H1 (cell line): Measurements from ENCODE around the gene IFNL1. TPM values are rescaled to one million over a fixed set of nuclear protein-coding genes. Genes with fewer than 3 reads are reported as not detected.
"Not testable (repeated sequence)": the region's sequence is repeated elsewhere in the genome, so short reads cannot be mapped to it uniquely, and the experiment has no call there.

ENCODE experiments used
- CTCF ChIA-PET: fragments of 300-600 bp; sonication (Branson Sonifier 250); formaldehyde crosslinking; loops from one replicate; lab custom pipeline; 2021; ENCODE audit not compliant: partially characterized antibody; lab: Charles Lee
- POLR2A ChIA-PET: fragments of 300-600 bp; sonication (Branson Sonifier 250); formaldehyde crosslinking; loops from one replicate; lab custom pipeline; 2021; ENCODE audit warnings: inconsistent platforms; ENCODE audit not compliant: partially characterized antibody; lab: Charles Lee
- DNase-seq, 2 experiments: peaks; one replicate each; pipeline versions ENCODE4 v3.0.0 to v3.0.0-alpha.2; 2010 to 2022; ENCODE audit warnings: low spot score in 2 of 2, low read depth in 1 of 2, mixed read lengths in 1 of 2
- FAIRE-seq: peaks from 2 replicates; lab custom pipeline; 2011; peaks lifted over from hg19 to GRCh38; lab: Jason Lieb, UNC
- H2AFZ ChIP-seq: 2 replicates; pipeline ENCODE4 v1.8.1; 2012; ENCODE audit warnings: low read length, inconsistent platforms
- H2AK5ac ChIP-seq: 2 replicates; pipeline ENCODE4 v1.6.1; 2013; ENCODE audit warnings: low read depth, low read length
- H2BK120ac ChIP-seq: replicated peaks from 2 replicates; pipeline ENCODE3; 2013; ENCODE audit warnings: low read depth, low read length, inconsistent platforms
- H2BK12ac ChIP-seq: 2 replicates; pipeline ENCODE4 v1.6.1; 2013; ENCODE audit warnings: low read depth, low read length
- H2BK15ac ChIP-seq: 2 replicates; pipeline ENCODE4 v1.6.1; 2013; ENCODE audit warnings: low read length
- H2BK20ac ChIP-seq: 2 replicates; pipeline ENCODE4 v1.6.1; 2013; ENCODE audit warnings: low read length
- H2BK5ac ChIP-seq: 2 replicates; pipeline ENCODE4 v1.6.1; 2013; ENCODE audit warnings: low read depth, low read length
- H3K14ac ChIP-seq: 2 replicates; pipeline ENCODE4 v1.6.1; 2013; ENCODE audit warnings: inconsistent platforms; ENCODE audit not compliant: insufficient read length
- H3K18ac ChIP-seq: 2 replicates; pipeline ENCODE4 v1.6.1; 2013; ENCODE audit warnings: low read length; ENCODE audit errors: extremely low read depth
- H3K23ac ChIP-seq: 2 replicates; pipeline ENCODE4 v1.6.1; 2013; ENCODE audit warnings: inconsistent platforms; ENCODE audit not compliant: insufficient read length
- H3K23me2 ChIP-seq: 2 replicates; pipeline ENCODE4 v1.6.1; 2013; ENCODE audit warnings: low read depth, low read length
- H3K27ac ChIP-seq: 2 replicates; pipeline ENCODE4 v1.6.1; 2011; ENCODE audit warnings: low read depth, low read length, inconsistent platforms
- H3K27me3 ChIP-seq, 4 experiments: replicated peaks in 1 of 4; 1 replicate in 1 of 4; 2 replicates in 3 of 4; pipeline versions ENCODE4 v1.6.1 to v1.8.1; 2011 to 2013; ENCODE audit warnings: low read length in 3 of 4, mild to moderate bottlenecking in 3 of 4, inconsistent platforms in 2 of 4, mixed read lengths in 2 of 4, moderate library complexity in 1 of 4; ENCODE audit not compliant: control insufficient read depth in 3 of 4, insufficient read depth in 3 of 4; ENCODE audit errors: extremely low read depth in 1 of 4
- H3K36me3 ChIP-seq, 4 experiments: 2 replicates each; pipeline versions ENCODE4 v1.6.1 to v1.8.1; 2011 to 2013; ENCODE audit warnings: mild to moderate bottlenecking in 4 of 4, low read length in 3 of 4, moderate library complexity in 2 of 4, control low read depth in 1 of 4, inconsistent platforms in 1 of 4; ENCODE audit not compliant: insufficient read depth in 4 of 4, control insufficient read depth in 2 of 4
- H3K4ac ChIP-seq: replicated peaks from 2 replicates; pipeline ENCODE3; 2013; ENCODE audit warnings: low read length, low read depth, mixed read lengths, inconsistent platforms; ENCODE audit not compliant: insufficient read length
- H3K4me1 ChIP-seq, 4 experiments: replicated peaks in 1 of 4; 1 replicate in 1 of 4; 2 replicates in 3 of 4; pipeline versions ENCODE4 v1.6.1 to v1.8.1; 2011 to 2013; ENCODE audit warnings: low read length in 3 of 4, inconsistent platforms in 2 of 4, mixed read lengths in 1 of 4; ENCODE audit not compliant: insufficient read depth in 4 of 4, control insufficient read depth in 3 of 4
- H3K4me2 ChIP-seq, 2 experiments: 2 replicates each; pipeline versions ENCODE4 v1.6.1 to v1.8.1; 2011 to 2013; ENCODE audit warnings: low read depth in 2 of 2, low read length in 2 of 2, control low read depth in 1 of 2, inconsistent platforms in 1 of 2, mild to moderate bottlenecking in 1 of 2; ENCODE audit not compliant: insufficient read depth in 1 of 2
- H3K4me3 ChIP-seq, 4 experiments: fragments of 200-600, 300-600 bp in 1 of 4; sonication (generic), shearing (Covaris generic), sonication (Bioruptor Twin) in 1 of 4; 2 replicates each; pipeline versions ENCODE4 v1.5.1 to v1.8.1; 2011 to 2016; ENCODE audit warnings: low read length in 4 of 4, low read depth in 3 of 4, control low read depth in 2 of 4, inconsistent platforms in 2 of 4, mild to moderate bottlenecking in 2 of 4, mixed read lengths in 1 of 4, moderate library complexity in 1 of 4; ENCODE audit not compliant: insufficient read depth in 2 of 4; ENCODE audit errors: extremely low read depth in 1 of 4
- H3K56ac ChIP-seq: replicated peaks from 2 replicates; pipeline ENCODE3; 2013; ENCODE audit warnings: low read depth, mild to moderate bottlenecking, mixed read lengths, low read length, inconsistent platforms; ENCODE audit not compliant: insufficient read length
- H3K79me1 ChIP-seq: 2 replicates; pipeline ENCODE4 v1.6.1; 2013; ENCODE audit warnings: low read depth, low read length, control low read depth
- H3K79me2 ChIP-seq, 2 experiments: 2 replicates each; pipeline versions ENCODE4 v1.6.1 to v1.8.1; 2012 to 2013; ENCODE audit warnings: low read length in 2 of 2, mild to moderate bottlenecking in 2 of 2, inconsistent platforms in 1 of 2; ENCODE audit not compliant: insufficient read depth in 2 of 2, control insufficient read depth in 1 of 2
- H3K9ac ChIP-seq, 4 experiments: replicated peaks in 1 of 4; 1 replicate in 1 of 4; 2 replicates in 3 of 4; pipeline versions ENCODE4 v1.6.1 to v1.8.1; 2011 to 2013; ENCODE audit warnings: low read depth in 3 of 4, low read length in 3 of 4, control low read depth in 2 of 4, mild to moderate bottlenecking in 2 of 4, moderate library complexity in 2 of 4, inconsistent platforms in 1 of 4; ENCODE audit errors: extremely low read depth in 1 of 4
- H3K9me3 ChIP-seq, 2 experiments: 2 replicates each; pipeline versions ENCODE4 v1.6.1 to v1.8.1; 2012 to 2013; ENCODE audit warnings: mild to moderate bottlenecking in 2 of 2, moderate library complexity in 2 of 2, control low read depth in 1 of 2, inconsistent platforms in 1 of 2, low read depth in 1 of 2, low read length in 1 of 2, mixed read lengths in 1 of 2; ENCODE audit not compliant: insufficient read depth in 2 of 2
- H4K20me1 ChIP-seq, 2 experiments: replicated peaks in 1 of 2; 2 replicates each; pipeline versions ENCODE3 to v1.8.1; 2011 to 2013; ENCODE audit warnings: inconsistent platforms in 2 of 2, low read length in 2 of 2, mild to moderate bottlenecking in 1 of 2; ENCODE audit not compliant: insufficient read depth in 2 of 2, control insufficient read depth in 1 of 2
- H4K5ac ChIP-seq: 2 replicates; pipeline ENCODE4 v1.6.1; 2013; ENCODE audit warnings: low read length, low read depth, mixed read lengths, inconsistent platforms; ENCODE audit not compliant: insufficient read length
- H4K8ac ChIP-seq: 2 replicates; pipeline ENCODE4 v1.8.0; 2013; ENCODE audit warnings: mild to moderate bottlenecking, moderate library complexity, low read length, inconsistent platforms; ENCODE audit not compliant: insufficient read depth; ENCODE audit errors: extremely low read depth
- H4K91ac ChIP-seq: replicated peaks from 2 replicates; pipeline ENCODE3; 2013; ENCODE audit warnings: low read length, mixed read lengths, inconsistent platforms; ENCODE audit not compliant: insufficient read length
- WGBS, 2 experiments: shearing (Covaris generic) in 1 of 2; methylation state at CpG; one replicate each; pipeline versions ENCODE4 v1.1.6 to v1.1.7; 2013 to 2015; ENCODE audit warnings: low lambda C conversion rate in 2 of 2, mixed read lengths in 2 of 2, inconsistent platforms in 1 of 2, low coverage in 1 of 2, missing lambda C conversion rate in 1 of 2; ENCODE audit not compliant: insufficient replicate concordance in 2 of 2, insufficient coverage in 1 of 2, insufficient read length in 1 of 2; ENCODE audit errors: extremely low coverage in 1 of 2, missing lambda C conversion rate in 1 of 2; 5-methylcytosine and 5-hydroxymethylcytosine counted together
- polyA plus RNA-seq, 7 experiments: library from polyadenylated mRNA; depleted of rRNA in 3 of 7; stranded (reverse) in 5 of 7; unstranded in 2 of 7; fragments of >200 nt in 5 of 7; fragments of 200-250 nt in 2 of 7; gene quantifications; 1 replicate in 5 of 7; 2 replicates in 1 of 7; 4 replicates in 1 of 7; pipeline versions ENCODE4 v1.2.1 to v1.2.3, GENCODE V29; 2011 to 2013; ENCODE audit warnings: missing spikeins in 2 of 7, mixed read lengths in 2 of 7
- total RNA-seq: library from RNA; stranded (reverse); fragmentation: NEBNext Ultra II Directional; extraction: Animal tissue kit (Norgen Biotek cat#: 25700); gene quantifications from 2 replicates; pipeline ENCODE4 v1.2.1, GENCODE V29; 2021

IFNL1 gene
- total and polyA plus RNA-seq, 2 of the 8 experiments (the other 6 are each of a cell fraction or from before 2014, with no cell fraction given): not detected

DNA sequence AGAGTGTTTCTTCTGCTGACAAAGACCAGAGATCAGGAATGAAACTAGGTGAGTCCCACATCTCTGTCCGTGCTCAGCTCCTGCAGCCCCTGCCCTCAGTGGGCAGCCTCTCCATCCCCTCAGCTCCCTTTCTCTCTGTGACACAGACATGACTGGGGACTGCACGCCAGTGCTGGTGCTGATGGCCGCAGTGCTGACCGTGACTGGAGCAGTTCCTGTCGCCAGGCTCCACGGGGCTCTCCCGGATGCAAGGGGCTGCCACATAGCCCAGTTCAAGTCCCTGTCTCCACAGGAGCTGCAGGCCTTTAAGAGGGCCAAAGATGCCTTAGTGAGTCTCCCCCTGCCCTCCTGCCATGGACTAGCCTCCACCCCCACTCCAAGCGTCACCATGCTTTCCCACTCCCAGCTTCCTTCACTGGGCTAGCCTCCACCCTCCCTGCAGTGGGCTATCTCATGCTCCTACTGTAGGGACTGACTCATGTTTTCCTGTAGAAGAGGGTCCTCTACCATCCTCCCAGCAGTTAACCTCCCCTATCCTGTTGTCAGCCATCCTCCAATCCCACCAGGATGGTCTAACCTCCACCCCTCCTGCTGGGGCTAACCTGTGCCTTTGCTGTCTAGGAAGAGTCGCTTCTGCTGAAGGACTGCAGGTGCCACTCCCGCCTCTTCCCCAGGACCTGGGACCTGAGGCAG, 27.5 kb upstream of the IFNL1 start:
- CTCF ChIA-PET: interaction anchor here (0.5 to 1.0 kb wide), 2 partner anchors 41 to 146 kb away, joined by 3 to 4 read pairs; no protein-coding TSS in a partner anchor
- H2BK20ac ChIP-seq, H3K9me3 ChIP-seq, H3K4me2 ChIP-seq, H2BK120ac ChIP-seq, H2AFZ ChIP-seq, H3K79me2 ChIP-seq, H3K9ac ChIP-seq, POLR2A ChIA-PET, H3K79me1 ChIP-seq, H4K20me1 ChIP-seq, H2BK12ac ChIP-seq, H2AK5ac ChIP-seq, FAIRE-seq, H3K4me3 ChIP-seq, H3K56ac ChIP-seq, H2BK15ac ChIP-seq, H3K27ac ChIP-seq, H2BK5ac ChIP-seq, H3K18ac ChIP-seq, H4K5ac ChIP-seq, H3K23ac ChIP-seq, DNase-seq, H4K8ac ChIP-seq, H3K4ac ChIP-seq, H4K91ac ChIP-seq, H3K36me3 ChIP-seq, H3K14ac ChIP-seq: not testable (repeated sequence)
- peaks cover 25 to 32% (median 26%) of the 10 kb centered on the region in 4 experiments for H3K27me3 ChIP-seq
- H3K4me1 ChIP-seq: peaks cover 0 to 13% (median 7%) of the 10 kb centered on the region in 4 experiments; a peak in 4 of 7 replicates
- WGBS, 2 experiments: 85% methylated on average over 5 of the region's 10 CpGs; no CpG with 5 or more reads in 1 of the 2 experiments
- peaks cover 11% of the 10 kb centered on the region; the same call in 1 of the 2 replicates for H3K23me2 ChIP-seq
